COR-L47 (cell line): ENCODE data around the gene CD14.
"Not testable (repeated sequence)": the region's sequence is repeated elsewhere in the genome, so short reads cannot be mapped to it uniquely, and the experiment has no call there.

Experiments
- DNase-seq: peaks from one replicate; lab custom pipeline; 2025; lab: John Stamatoyannopoulos, UW

CD14 gene

DNA sequence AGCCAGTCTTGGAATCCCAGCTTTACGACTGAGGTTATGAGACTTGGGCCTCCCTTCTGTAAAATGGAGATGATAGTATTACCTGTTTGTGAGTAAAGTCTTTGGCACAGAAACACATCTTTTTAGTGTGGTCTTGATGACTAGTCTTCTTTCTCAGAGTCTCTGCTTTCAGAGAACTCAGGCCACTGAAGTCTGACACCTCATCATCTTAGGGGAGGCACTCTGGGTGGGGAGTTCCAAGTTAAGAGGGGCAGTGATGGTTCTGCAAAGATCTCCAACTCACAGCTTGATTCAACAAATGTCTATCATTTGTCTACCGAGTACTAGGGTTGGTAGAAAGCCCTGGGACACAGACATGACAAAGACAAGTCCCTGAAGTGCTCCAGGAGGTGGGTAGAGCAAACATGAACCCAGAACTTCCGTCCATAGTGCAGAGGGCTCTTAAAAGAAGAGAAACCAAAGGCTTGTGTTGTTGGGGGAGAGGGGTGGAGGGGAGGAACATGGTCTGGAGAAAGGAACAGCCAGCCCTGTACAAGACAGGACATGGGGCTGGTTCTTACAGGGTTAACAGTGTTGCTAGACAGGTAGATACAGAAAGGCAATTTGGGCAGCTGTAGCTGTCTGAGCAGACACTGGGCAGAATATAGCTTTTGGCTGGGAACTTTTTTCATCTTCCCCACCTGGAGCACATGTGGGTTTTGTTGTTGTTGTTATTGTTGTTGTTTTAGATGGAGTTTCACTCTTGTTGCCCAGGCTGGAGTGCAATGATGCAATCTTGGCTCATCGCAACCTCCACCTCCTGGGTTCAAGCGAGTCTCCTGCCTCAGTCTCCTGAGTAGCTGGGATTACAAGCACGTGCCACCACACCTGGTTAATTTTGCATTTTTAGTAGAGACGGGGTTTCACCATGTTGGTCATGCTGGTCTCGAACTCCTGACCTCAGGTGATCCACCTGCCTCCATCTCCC is 2.6 kb upstream of the CD14 start:
- DNase-seq, result no peak

DNA sequence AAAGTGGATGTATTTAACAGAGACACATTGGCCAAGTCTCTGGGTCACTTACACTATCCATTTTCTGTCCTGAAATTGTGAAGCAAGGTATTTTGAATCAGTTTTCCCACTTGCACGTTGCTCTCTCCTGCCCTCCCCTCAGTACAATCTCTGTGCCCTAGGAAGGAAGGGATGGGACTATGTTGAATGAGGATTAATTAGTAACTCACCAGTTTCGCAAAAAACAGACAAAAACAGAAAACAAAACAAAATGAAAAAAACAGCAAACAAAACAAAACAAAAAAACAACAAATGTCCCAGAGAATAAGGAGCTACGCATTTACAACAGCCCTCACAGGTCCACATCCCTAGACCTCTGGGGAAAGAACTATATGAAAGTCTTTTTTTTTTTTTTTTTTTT is 1.1 kb upstream of the CD14 start:
- no peak for DNase-seq

DNA sequence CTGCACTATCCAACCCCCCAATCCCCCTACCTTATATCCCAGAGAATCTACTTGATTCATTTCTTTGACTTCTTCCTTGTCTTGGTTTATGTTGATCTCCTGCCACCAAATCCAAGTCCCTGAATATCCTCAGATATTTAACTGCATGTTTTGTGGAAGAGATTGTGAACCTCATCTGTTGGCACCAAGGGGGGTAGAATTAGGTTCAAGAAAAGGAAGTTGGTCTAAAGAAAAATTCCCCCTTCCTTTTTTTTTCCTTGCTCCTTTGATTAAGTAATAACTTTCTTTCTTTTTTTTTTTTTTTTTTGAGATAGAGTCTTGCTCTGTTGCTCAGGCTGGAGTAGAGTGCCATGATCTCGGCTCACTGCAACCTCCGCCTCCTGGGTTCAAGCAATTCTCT is 526 bp upstream of the CD14 start:
- DNase-seq, result no peak

DNA sequence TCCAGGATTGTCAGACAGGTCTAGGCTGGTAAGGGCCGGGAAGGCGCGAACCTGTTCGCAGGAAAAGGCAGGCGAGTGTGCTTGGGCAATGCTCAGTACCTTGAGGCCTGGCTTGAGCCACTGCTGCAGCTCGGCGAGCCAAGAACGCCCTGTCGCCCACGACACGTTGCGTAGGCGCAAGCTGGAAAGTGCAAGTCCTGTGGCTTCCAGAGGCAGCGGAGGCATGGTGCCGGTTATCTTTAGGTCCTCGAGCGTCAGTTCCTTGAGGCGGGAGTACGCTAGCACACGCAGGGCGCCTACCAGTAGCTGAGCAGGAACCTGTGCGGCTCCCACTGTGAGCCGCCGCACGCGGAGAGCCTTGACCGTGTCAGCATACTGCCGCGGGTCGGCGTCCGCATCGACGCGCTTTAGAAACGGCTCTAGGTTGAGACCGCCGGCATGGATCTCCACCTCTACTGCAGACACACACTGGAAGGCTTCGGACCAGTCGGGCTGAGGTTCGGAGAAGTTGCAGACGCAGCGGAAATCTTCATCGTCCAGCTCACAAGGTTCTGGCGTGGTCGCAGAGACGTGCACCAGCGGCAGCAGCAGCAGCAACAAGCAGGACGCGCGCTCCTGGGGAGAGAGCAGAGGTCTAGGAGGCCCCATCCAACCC is 482 bp downstream of the CD14 start:
- DNase-seq, result peak; percentile 14

DNA sequence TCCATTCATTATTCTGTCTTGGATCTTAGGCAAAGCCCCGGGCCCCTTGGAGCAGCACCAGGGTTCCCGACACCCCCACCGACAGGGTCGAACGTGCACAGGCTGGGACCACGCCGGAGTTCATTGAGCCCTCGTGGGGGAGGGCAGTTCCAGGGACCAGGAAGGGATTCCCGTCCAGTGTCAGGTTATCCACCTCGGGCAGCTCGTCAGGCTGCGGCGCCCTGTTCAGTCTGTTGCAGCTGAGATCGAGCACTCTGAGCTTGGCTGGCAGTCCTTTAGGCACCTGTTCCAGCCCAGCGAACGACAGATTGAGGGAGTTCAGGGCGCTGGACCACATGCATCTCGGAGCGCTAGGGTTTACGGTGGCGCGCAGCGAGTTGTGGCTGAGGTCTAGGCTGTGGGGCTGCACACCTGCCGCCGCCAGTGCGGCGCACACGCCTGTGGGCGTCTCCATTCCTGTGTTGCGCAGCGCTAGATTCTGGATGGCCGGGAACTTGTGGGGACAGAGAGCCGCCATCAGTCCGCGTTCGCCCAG is 1.1 kb downstream of the CD14 start:
- DNase-seq, result peak; percentile 15

DNA sequence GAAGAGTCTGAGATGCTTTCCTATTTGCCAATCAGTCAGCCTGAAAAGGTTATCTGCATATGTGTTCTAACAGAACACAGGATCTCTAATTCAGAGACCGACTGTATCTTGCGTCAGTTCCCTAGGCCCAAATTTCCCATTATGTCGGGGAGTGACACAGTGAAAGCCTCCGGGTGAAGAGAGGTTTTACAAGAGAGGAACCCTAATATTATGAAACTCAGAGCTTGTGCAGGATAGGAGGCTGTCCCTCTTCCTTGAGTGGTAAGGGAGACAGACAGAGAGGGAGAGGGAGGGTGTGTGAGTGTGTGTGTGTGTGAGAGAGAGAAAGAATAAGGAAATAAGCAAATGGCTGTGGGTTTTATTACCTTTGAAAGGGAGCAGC is 1.9 kb downstream of the CD14 start:
- no peak for DNase-seq

DNA sequence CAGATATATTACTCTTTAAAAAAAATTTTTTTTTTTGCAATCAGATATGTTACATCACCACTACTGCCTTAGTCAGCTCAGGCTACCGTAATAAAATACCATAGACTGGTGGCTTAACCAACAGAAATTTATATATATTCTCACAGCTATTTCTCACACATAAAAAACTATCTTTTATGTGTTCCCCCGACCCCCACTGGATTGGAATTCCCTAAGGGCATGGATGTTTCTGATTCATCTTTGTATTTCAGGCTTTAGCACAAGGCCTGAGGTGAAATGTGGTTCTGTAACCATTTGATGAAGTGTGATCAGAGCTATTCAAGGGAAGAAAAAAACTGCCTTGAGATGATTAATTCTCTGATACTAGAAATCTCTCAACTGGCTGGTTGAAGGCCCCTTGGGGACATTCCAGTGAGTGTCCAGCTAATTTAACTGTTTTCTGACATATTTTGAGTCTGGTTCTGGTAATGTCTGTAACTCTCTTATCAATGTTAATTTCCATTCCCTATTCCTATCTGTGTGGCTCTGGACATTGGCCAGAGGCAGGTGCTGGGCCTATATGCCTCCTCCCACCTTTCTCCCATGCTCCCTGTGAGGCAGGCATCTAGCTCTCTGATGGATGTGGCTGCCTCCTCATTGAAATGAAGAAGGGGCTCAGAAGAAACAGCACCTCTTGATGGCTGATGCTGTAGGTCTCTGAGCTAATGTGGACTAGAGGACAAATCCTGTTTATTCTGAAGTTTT is 2.5 kb downstream of the CD14 start:
- DNase-seq, result no peak

DNA sequence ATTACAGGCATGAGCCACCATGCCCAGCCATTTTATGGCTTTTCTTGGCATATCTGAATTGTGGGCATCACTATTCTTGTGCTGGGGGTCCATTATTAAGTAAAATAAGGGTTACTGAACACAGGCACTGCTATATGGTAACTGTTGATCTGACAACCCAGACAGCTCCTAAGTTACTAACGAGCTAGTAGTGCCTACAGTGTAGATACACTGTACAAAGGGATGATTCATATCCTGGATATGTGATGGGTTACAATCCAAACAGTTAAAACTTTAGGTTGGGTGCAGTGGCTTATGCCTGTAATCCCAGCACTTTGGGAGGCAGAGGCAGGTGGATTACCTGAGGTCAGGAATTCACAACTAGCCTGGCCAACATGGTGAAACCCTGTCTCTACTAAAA is 4.3 kb downstream of the CD14 start:
- DNase-seq, result no peak

DNA sequence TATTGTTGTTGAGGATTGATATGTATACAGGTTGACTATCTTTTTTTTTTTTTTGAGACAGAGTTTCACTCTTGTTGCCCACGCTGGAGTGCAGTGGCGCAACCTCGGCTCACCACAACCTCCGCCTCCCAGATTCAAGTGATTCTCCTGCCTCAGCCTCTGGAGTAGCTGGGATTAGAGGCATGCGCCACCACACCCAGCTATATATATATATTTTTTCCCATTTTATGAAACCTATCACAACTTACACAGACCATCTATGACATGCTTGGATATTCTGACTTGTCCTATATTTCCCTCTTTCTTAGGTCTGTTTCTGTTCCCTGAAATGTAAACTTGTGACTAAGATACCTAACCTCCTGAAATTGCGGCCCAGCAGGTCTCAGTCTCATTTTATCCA is 5.0 kb downstream of the CD14 start:
- no peak for DNase-seq

DNA sequence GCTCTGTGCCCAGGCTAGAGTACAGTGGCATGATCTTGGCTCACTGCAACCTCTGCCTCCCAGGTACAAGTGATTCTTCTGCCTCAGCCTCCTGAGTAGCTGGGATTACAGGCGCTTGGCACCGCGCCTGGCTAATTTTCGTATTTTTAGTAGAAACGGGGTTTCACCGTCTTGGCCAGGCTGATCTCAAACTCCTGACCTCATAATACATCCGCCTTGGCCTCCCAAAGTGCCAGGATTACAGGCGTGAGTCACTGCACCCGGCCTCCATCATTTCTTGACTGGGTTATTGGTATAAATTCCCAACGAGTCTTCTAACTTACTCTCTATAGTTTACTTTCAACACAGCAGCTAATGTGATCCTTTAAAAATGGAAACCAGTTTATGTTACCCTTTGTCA is 8.1 kb downstream of the CD14 start:
- not testable (repeated sequence) for DNase-seq

DNA sequence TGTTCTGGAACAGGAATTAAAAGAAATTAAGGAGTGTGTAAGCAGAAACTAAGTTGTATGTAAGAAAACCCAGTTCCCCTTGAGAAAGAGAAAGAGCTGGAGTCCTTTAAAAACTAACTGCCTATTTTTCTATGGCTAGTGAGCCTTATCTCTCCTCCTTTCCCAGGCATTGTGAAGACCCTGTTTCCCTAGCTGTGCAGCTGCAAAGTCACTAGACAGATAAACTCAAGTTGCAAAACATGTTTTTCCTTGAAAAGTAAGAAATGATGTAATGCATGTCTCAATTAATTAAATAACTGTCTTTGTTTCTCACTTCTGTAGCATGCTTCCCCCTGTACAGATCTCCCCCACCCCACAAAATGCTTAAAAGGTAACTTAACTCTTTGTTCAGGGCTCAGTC is 9.9 kb downstream of the CD14 start:
- not testable (repeated sequence) for DNase-seq

DNA sequence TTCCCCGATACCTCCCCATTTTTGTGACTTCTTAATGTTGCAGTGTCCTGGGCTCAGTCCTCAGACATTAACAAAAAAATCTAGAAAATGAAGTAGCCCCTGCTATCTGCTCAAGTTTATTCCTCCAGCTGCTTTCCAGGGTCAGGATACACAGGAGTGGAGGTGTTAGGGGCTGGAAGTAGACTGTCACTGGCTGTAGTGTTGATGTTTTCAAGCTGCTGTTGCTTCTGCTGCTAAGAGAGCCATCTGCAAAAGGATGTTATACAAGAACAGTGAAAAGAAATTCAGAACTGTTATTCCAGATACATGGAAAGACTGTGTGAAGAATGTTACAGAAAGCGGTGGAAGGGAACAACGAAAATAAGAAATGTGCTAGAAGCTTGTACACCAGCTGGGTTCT is 10.7 kb downstream of the CD14 start:
- no peak for DNase-seq

DNA sequence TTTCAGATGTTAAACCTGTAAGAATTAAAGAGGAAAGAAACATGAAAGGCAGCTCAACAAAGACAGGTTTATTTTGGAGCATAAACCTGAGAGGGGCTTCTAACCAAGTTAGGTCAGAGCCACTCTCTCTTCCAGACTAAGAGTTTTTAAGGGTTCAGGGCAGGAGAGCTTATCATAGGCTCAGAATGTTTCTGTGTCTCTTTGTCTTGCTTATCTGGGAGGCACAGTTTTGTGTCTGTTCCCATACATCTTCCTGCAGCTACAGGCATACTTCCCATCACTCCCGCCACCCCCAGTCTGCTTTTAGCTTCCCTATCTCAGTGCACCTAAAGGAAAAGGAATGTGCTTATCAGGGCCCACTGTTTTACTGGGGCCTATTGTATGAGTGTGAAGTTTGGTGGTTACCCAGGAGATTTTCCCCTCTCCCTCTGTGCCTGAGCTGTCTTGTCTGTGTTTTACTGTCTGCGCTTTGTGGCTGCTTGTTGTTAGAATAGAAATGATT is 21.9 kb downstream of the CD14 start:
- DNase-seq, result no peak

DNA sequence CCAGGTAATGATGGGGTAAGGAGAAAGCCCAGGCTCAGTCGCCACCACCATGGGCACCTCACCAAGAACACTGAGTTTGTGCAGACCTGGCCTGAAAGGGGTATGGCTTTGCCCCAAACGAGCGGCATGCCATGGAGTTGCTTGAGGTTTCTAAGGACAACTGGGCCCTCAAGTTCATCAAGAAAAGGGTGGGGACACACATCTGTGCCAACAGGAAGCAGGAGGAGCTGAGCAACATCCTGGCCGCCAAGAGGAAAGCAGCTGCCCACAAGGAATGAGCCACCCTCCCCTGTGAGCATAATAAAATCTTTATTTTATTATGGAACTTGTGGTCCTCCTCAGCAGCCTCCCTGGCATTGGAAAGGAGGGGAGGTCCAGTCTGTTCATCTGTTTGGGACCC is 23.8 kb downstream of the CD14 start:
- DNase-seq, result no peak

DNA sequence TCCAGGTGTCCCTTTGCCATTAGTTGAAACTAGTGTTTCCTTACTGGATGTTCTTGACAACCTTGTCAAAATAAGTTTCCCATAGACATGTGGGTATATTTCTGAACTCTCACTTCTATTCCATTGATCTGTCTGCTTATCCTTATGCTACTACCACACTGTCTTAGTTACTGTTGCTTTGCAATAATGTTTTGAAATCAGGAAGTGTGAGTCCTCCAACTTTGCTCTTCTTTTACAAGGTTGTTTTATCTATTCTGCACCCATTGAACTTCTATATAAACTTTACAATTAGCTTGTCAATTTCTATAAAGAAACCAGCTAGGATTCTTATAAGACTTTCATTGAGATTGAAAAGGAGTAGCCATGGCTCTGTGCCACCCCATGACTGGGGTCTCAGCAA is 24.3 kb downstream of the CD14 start:
- DNase-seq, result no peak

DNA sequence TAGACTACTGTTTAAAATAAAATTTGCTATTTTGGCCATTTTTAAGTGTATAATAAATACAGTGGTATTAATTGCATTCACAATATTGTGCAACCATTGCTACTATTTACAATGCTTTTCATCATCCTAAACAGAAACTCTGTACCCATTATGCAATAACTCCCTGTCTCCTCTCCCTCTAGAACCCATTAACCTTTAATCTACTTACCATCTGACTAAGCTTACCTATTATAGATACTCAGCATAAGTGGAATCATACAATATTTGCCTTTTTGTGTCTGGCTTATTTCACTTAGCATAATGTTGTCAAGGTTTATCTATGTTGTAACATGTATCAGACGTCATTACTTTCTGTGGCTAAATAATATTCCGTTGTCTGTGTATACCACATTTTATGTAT is 25.9 kb downstream of the CD14 start:
- no peak for DNase-seq

DNA sequence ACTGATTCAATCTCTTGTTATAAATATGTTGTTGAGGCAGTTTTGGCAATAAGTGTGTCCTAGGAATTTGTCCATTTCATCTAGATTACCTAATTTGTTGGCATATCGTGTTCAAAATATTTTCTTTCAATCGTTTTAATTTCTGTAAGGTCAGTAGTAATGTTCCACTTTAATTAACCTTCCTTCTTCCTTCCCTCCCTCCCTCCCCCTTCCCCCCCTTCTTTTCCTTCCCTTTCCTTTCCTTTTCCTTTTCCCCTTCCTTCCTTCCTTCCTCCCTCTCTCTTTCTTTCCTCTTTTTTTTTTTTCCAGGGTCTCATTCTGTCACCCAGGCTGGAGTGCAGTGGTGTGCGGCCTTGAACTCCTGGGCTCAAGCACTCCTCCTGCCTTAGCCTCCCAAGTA is 27.1 kb downstream of the CD14 start:
- no peak for DNase-seq

DNA sequence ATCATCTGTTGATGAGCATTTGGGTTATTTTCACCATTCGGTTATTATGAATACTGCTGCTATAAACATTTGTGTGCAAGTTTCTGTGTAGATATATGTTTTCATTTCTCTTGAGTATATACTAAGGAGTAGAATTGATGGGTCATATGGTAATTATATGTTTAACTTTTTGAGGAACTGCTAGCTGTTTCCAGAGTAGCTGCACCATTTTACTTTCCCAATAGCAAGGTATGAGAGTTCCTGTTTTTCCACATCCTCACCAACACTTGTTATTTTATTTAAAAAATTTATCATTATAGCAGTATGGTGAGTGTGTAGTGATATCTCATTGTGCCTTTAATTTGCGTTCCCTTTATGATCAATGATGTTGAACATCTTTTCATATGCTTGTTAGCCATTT is 29.2 kb downstream of the CD14 start:
- no peak for DNase-seq

DNA sequence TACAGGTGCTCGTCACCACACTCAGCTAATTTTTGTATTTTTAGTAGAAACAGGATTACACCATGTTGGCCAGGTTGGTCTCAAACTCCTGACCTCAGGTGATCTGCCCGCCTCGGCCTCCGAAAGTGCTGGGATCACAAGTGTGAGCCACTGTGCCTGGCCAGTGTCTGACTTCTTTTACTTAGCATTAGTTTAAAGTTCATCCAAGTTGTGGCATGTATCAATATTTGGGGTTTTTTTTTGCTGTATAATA is 29.6 kb downstream of the CD14 start:
- not testable (repeated sequence) for DNase-seq

DNA sequence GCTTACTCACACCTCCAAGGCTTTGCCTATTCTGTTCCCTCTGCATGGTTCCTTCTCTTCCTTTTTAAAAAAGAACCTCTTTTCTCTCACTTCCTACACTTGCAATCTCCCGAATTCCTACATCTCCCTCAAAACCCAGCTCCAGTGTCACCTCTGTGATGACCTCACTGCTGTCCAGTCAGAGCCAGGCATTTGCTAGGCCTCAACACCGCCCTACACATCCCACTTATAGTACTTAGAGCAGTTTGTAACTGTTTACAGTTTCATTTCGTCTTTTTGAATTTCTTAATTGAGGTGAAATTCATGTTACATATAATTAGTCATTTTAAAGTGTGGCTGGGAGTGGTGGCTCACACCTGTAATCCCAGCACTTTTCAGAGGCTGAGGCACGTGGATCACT is 30.8 kb downstream of the CD14 start:
- DNase-seq, result no peak

DNA sequence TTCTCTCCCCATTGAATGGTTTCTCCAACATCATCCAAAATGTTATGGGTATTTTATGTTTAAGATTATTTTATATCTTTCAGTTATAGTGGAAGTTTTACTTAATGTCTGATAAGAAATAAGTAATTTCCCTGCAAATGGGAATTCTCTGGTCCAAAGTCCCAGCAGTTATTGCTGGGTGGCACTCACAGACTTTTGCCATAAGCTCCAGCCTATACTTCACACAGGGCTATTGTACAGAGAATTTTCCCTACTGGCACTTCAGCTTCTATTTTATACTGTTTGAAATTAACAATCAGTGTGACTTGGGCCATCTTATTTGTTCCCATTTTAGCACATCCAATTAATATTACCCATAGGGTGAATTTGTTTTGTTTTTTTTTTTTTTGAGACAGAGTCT is 32.9 kb downstream of the CD14 start:
- DNase-seq, result no peak

DNA sequence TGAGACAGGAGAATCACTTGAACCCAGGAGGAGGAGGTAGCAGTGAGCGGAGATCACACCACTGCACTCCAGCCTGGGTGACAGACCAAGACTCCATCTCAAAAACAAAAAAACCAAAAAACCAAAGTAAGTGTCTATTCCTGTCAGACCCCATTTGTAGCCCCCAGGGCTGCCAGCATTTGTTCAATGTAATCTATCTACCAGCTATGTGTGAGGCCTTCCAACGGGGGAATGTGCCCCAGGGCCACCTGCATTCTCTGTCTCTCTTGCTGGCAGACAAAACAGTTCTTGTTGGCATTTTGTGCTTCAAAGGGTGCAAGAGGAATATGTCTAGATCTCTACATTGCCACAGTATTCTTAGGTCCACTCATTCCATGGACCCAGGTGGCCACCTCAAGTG is 34.1 kb downstream of the CD14 start:
- DNase-seq, result no peak

DNA sequence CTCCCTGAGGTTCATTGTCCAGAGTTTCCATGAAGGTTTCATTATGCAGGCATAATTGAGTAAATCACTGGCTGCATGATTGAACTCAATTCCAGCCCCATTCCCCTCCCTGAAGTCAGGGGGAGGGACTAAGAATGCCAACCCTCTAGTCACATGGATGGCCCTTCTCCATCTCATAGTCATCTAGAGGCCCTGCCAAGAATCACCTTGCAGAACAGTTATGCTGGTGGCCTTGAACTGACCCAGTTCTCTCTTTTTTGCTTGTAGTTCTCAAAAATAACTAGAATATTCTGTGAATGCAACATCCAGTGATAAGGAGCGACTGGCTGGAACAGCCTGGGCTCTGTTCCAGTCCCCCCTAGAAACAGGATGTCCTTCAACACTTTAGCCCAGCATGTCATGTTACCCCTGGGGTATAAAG is 36.6 kb downstream of the CD14 start:
- DNase-seq, result no peak
